Hepatocyte (in vitro differentiated cells): Measurements from ENCODE around the gene CFAP65. TPM values are rescaled to one million over a fixed set of nuclear protein-coding genes. Genes with fewer than 3 reads are reported as not detected.
A peak's percentile ranks its signal among the peaks of the same experiment; 100 is the strongest.

Experiments
- DNase-seq: peaks from one replicate; pipeline ENCODE4 v3.0.0-alpha.2; 2016; ENCODE audit warnings: low spot score
- H2AFZ ChIP-seq: fragments of 200-600 bp; sonication (generic); 2 replicates; pipeline ENCODE4 v1.6.0; 2016; ENCODE audit warnings: antibody characterized with exemption, mild to moderate bottlenecking
- H3K27ac ChIP-seq: fragments of 200-600 bp; sonication (generic); 2 replicates; pipeline ENCODE4 v1.5.1; 2016; ENCODE audit warnings: mild to moderate bottlenecking
- H3K27me3 ChIP-seq: fragments of 200-600 bp; sonication (generic); 2 replicates; pipeline ENCODE4 v1.6.1; 2016
- H3K36me3 ChIP-seq: fragments of 200-600 bp; sonication (generic); replicated peaks from 2 replicates; pipeline ENCODE4 v1.5.1; 2016; ENCODE audit warnings: low read depth; ENCODE audit not compliant: insufficient read depth
- H3K4me1 ChIP-seq: fragments of 200-600 bp; sonication (generic); 2 replicates; pipeline ENCODE4 v1.5.1; 2016; ENCODE audit warnings: mild to moderate bottlenecking, moderate library complexity; ENCODE audit not compliant: insufficient read depth
- H3K4me2 ChIP-seq: fragments of 200-600 bp; sonication (generic); 2 replicates; pipeline ENCODE4 v1.6.0; 2016
- H3K4me3 ChIP-seq: fragments of 200-600 bp; sonication (generic); 2 replicates; pipeline ENCODE4 v1.5.1; 2016; ENCODE audit warnings: mild to moderate bottlenecking
- H3K79me2 ChIP-seq: fragments of 200-600 bp; sonication (generic); 2 replicates; pipeline ENCODE4 v1.6.0; 2017; ENCODE audit warnings: mild to moderate bottlenecking
- H3K9me2 ChIP-seq: fragments of 200-600 bp; sonication (generic); replicated peaks from 2 replicates; pipeline ENCODE4 v1.6.0; 2017; ENCODE audit warnings: mild to moderate bottlenecking; ENCODE audit not compliant: insufficient read depth
- H3K9me3 ChIP-seq: fragments of 200-600 bp; sonication (generic); 2 replicates; pipeline ENCODE4 v1.5.1; 2016; ENCODE audit warnings: low read depth, mild to moderate bottlenecking
- H4K20me1 ChIP-seq: fragments of 200-600 bp; sonication (generic); 2 replicates; pipeline ENCODE4 v1.6.0; 2016; ENCODE audit warnings: mild to moderate bottlenecking; ENCODE audit not compliant: insufficient read depth, poor library complexity, severe bottlenecking
- CTCF ChIP-seq: fragments of 200-600 bp; sonication (generic); IDR thresholded peaks from 2 replicates; pipeline ENCODE4 v1.5.1; 2016; ENCODE audit warnings: antibody characterized with exemption, mild to moderate bottlenecking; ENCODE audit not compliant: poor library complexity
- EZH2 ChIP-seq: fragments of 200-600 bp; sonication (generic); IDR thresholded peaks from 2 replicates; pipeline ENCODE4 v1.6.1; 2016; ENCODE audit warnings: antibody characterized with exemption, mild to moderate bottlenecking, borderline replicate concordance
- EZH2phosphoT487 ChIP-seq: fragments of 200-600 bp; sonication (generic); IDR thresholded peaks from one replicate; pipeline ENCODE4 v1.6.1; 2018; ENCODE audit warnings: antibody characterized with exemption, mild to moderate bottlenecking, low read depth, moderate library complexity; ENCODE audit not compliant: unreplicated experiment, severe bottlenecking
- WGBS: methylation state at CpG from one replicate; pipeline ENCODE4 v1.1.6; 2016; ENCODE audit warnings: low lambda C conversion rate; ENCODE audit errors: missing lambda C conversion rate; 5-methylcytosine and 5-hydroxymethylcytosine counted together
- polyA plus RNA-seq: library from polyadenylated mRNA; unstranded; fragments of >200 nt; fragmentation: Nextera tagmentation; extraction: Ambion mirVana; gene quantifications from 2 replicates; pipeline ENCODE4 v1.2.1, GENCODE V29; 2016
- total RNA-seq: library from RNA; depleted of rRNA; stranded (reverse); fragments of >200 nt; gene quantifications from 2 replicates; pipeline ENCODE4 v1.2.3, GENCODE V29; 2014

The CFAP65 gene
- total and polyA plus RNA-seq, 2 experiments from 2014 or later, result 0.03 to 0.05 TPM

GRCh38 chr2:219003979-219004378 lies 37.3 kb downstream of the CFAP65 start:
- no peak for DNase-seq
- no peak for TF ChIP-seq EZH2phosphoT487
- TF ChIP-seq CTCF, result no peak
- no peak for TF ChIP-seq EZH2
- Histone ChIP-seq H3K4me2 (no peak overlapping the region), H3K4me3 (no peak overlapping the region), H3K4me1 (peaks cover 21% of the 10 kb centered on the region), H3K79me2 (no peaks in the 10 kb centered on the region), H3K36me3 (no peaks in the 10 kb centered on the region), H3K9me2 (no peaks in the 10 kb centered on the region), H2AFZ (no peak overlapping the region), H4K20me1 (no peaks in the 10 kb centered on the region), H3K27ac (no peak overlapping the region), H3K9me3 (no peaks in the 10 kb centered on the region), H3K27me3 (peaks cover 67% of the 10 kb centered on the region)
- WGBS, result 100% methylated on average over 1 of the region's 3 CpGs

- Histone ChIP-seq H3K27me3 (peaks cover 70% of the 10 kb centered on the region), H3K4me2 (peak overlapping the region; percentile 93), H3K27ac (no peak overlapping the region), H3K79me2 (no peaks in the 10 kb centered on the region), H4K20me1 (no peaks in the 10 kb centered on the region), H3K9me2 (no peaks in the 10 kb centered on the region), H3K4me1 (peaks cover 17% of the 10 kb centered on the region), H2AFZ (peak overlapping the region; percentile 57), H3K4me3 (no peak overlapping the region), H3K36me3 (no peaks in the 10 kb centered on the region), H3K9me3 (no peaks in the 10 kb centered on the region)
- DNase-seq, result no peak
- 8% methylated on average over 20 of the region's 20 CpGs for WGBS
- TF ChIP-seq EZH2phosphoT487, result no peak
- TF ChIP-seq CTCF, result no peak
- TF ChIP-seq EZH2, result no peak
Measured at GRCh38 chr2:219003267-219003634, 38.1 kb downstream of the CFAP65 start.

- no peaks in the 10 kb centered on the region for H3K9me2 ChIP-seq
- peak; percentile 89 for DNase-seq
- H3K36me3 ChIP-seq, result no peaks in the 10 kb centered on the region
- TF ChIP-seq EZH2 (peak; percentile 27), CTCF (peak; percentile 60), EZH2phosphoT487 (no peak)
- no peaks in the 10 kb centered on the region for H3K79me2 ChIP-seq
- H3K27ac ChIP-seq, result peak overlapping the region; percentile 83
- H3K27me3 ChIP-seq, result peaks cover 76% of the 10 kb centered on the region
- peak overlapping the region; percentile 49 for H3K4me3 ChIP-seq
- H3K4me2 ChIP-seq, result peak overlapping the region; percentile 93
- WGBS, result under 1% methylated on average over 65 of the region's 72 CpGs
- H4K20me1 ChIP-seq, result no peaks in the 10 kb centered on the region
- H3K4me1 ChIP-seq, result peaks cover 17% of the 10 kb centered on the region
- no peaks in the 10 kb centered on the region for H3K9me3 ChIP-seq
- peak overlapping the region; percentile 57 for H2AFZ ChIP-seq
Measured at GRCh38 chr2:219002395-219003266, 38.7 kb downstream of the CFAP65 start.
